RKO (cell line): ENCODE results near the gene HS3ST3A1.
"Not testable (repeated sequence)": the region's sequence is repeated elsewhere in the genome, so short reads cannot be mapped to it uniquely, and the experiment has no call there.

ENCODE experiments used
- DNase-seq: peaks from one replicate; pipeline ENCODE4 v3.0.0-alpha.2; 2016; ENCODE audit warnings: low spot score

Gene HS3ST3A1

DNA sequence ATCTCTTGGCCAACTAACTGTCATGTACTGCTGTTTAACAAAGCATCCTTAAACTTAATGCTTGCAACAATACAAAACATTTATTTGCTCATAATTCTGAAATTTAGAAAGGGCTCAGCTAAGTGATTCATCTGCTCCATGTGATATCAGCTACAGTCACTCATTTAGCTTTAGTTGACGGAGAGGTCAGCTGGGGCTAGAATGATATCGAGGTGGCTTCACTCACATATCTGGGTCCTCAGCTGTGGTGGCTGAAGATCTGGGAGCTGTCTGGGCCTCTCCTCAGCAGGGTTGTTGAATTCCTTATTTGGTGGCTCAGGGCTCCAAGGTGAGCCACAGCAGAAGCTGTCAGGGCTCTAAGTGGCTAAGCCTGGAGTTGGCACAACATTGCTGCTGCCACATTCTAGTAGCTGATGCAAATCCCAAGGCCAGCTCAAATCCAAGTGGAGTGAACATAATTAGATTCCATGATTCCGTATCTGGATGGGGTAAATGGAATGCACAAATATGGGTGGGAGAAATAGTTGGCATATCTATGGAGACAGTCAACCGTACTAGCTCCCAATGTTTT, 62.8 kb downstream of the HS3ST3A1 start:
- DNase-seq = no peak

DNA sequence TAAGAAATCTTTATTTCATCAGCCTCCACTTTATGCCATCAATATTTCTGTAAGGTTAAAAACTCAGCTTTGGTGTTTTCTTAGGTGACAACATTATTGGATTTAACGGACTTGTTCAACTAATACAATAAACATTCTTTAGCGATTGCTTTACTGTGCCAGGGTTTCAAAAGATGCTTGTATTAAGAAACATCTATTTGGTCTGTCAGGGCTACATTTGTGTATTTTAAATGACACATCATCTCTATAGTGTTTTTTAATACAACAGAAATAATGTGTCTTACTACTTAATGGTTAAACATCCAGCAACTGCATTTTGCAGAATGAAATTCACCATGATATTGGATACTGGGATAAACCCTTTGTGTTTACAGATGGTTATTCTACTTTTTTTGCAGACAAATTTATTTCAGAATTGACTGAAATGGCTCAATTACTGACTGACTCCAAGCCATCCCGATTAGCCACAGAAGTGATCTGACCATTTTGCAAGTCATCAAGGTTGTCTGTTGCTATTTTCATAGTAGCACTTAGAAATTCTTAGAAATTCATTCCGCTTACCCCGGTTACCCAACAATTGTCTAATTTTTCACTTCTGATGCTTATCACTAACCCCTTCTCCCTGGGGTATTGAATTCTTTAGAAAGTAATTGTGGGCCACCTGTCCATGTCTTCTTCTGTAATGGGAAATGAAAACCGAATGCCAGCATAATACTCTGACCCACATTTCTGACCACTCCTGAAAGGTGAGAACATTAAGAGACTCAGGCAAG, 63.7 kb downstream of the HS3ST3A1 start:
- no peak for DNase-seq

DNA sequence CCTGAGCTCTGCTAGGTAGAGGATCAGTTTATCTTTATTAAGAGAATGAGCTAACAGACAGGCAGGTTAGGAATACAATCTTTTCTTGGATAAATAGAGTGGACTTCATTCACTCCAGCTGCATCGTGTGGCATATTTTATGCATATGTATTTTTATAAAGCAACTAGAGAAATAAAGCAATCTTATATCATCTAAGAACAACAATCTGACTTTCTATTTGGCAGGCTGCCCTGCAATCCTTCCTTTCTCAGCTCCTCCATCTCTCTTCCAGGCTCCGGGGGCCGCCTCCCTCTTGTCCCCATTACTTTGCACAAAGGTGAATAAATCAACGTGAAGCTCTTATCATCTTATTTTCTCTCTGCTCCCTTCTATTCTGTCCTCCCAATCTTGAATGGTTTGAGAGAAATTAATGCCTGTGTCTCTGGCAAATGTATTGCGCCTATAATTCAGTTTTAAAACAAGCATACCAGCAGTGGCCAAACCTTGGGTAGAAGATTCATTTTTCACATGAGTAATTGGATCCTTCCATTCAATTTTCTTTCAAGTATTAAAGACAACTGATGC, 64.5 kb downstream of the HS3ST3A1 start:
- DNase-seq = no peak

- DNase-seq = no peak
Measured at GRCh38 chr17:13534946-13535345, 66.8 kb downstream of the HS3ST3A1 start.

DNA sequence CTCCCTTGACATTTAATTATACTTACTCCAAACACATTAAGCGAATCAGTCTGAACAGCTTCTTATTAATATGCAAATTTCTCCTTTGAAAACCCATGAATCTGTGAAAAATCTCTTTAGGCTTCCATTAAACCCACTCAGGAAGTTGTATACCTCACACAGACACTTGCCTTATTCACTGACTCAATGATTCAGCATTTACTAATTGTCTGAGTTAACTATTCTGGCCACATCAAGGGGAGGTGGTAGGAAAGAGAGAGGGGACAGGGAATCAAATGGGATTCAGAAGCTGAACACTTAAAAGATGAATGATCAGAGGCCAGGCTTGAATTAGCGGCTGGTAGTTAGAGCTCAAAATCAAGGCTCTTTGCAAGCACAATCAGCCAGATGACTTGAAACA, 70.0 kb downstream of the HS3ST3A1 start:
- DNase-seq = no peak

- no peak for DNase-seq
Measured at GRCh38 chr17:13525876-13526275, 75.9 kb downstream of the HS3ST3A1 start.

DNA sequence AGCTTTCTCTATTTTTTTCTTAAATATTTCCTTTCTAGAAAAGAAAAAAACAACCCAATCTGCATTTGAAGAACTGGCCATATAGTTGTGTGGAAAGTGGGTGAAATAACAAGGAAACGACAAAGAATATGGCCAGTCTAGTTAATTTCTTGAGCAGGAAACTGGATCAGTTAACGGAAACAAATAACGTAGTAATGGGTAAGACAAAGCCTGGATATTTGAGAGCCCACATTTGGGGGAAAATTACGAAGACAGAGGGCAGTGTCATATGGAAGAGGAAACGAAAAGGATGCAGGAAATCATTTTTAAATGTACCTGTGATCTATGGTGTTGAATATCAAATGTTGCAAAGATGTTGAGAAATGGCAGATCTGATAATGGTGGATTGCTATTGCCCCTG, 78.6 kb downstream of the HS3ST3A1 start:
- DNase-seq = no peak

- DNase-seq = no peak
Measured at GRCh38 chr17:13522749-13523148, 79.0 kb downstream of the HS3ST3A1 start.

DNA sequence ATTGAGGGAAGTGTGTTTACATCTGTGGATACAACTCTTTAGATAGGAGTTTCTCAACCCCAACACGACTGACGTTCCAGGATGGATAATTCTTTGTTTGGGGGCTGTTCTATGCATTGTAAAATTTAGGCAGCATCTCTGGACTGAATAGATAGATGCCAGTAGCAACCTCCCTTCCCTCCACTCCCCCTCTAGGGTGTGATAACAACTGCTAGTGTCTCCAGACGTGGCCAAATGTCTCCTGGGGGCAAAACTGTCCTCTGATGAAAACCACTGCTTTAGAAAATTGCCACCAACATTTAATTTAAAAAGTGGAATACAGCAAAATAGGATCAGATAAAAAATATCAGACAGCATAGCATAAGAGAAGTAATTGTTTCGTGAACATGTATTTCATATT, 79.9 kb downstream of the HS3ST3A1 start:
- DNase-seq = no peak

- DNase-seq = no peak
Measured at GRCh38 chr17:13520899-13521572, 80.7 kb downstream of the HS3ST3A1 start.

DNA sequence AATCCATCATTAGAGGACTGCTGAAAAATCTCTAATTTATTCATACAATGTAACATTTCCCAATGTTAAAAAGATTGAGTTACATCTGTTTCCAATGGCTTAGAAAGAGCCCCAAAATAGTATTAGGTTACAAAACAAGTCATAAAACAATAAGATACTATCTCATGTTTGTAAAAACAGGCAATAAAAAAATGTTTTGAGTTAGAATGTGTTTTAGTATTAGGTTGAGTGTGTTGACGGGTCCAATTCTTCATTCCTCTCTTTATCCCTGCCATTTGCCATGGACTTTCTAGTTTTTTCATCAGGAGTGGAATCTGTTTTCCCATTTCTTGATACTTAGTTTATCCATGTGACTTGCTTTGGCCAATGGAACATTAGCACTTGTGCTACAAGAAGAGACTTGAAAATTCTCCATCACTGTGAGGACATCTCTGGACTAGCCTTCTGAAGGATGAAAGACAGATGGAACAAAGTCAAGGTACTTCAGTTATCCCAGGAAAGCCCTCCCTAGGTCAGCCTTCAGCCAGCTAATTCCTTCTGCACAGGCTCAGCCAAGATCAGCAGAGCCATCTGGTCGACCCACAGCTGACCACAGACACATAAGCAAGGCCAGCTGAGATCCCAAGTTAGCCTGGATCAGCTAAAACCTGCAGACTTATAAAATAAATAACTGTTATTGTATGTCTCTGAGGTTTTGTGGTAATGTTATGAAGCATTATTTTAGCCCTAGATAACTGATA, 83.3 kb downstream of the HS3ST3A1 start:
- no peak for DNase-seq

DNA sequence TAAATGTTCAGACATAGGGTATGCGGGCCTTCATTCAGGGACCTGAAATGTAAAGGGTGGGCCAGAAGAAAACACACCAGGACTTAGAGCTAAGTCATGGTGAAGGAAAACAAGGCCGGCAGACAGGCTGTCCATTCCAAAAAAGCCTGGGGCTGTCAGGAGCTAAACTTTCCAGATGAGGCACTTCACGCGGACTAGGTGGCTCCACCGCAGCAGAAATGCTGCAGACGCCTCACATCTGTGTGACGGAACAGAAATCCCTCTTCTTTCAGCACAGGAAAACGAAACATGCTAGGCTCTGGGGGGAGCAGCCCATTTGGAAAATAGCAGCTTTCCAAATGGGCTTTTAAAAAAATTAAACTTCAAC, 88.7 kb downstream of the HS3ST3A1 start:
- DNase-seq = no peak

- DNase-seq = no peak
Measured at GRCh38 chr17:13510062-13510461, 91.7 kb downstream of the HS3ST3A1 start.

GRCh38 chr17:13509527-13509926, 92.2 kb downstream of the HS3ST3A1 start:
- DNase-seq = no peak

GRCh38 chr17:13508896-13509295, 92.8 kb downstream of the HS3ST3A1 start:
- no peak for DNase-seq

DNA sequence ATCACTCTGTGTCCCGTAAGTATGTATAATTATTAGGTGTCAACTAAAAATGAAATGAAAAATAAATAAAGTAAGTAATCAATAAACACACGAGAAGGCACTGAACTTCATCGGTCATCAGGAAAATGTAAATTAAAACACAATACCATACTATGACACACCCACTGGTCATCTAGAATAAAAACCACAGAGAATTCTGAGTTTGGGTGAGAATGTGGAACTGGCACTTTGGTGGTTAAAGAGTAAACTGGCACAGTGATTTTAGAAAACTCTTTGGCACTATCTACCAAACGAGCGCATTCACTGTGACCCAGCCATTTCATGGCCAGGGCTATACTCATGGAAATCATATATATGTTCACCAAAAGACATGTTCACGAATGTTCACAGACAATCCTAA, 98.2 kb downstream of the HS3ST3A1 start:
- no peak for DNase-seq

DNA sequence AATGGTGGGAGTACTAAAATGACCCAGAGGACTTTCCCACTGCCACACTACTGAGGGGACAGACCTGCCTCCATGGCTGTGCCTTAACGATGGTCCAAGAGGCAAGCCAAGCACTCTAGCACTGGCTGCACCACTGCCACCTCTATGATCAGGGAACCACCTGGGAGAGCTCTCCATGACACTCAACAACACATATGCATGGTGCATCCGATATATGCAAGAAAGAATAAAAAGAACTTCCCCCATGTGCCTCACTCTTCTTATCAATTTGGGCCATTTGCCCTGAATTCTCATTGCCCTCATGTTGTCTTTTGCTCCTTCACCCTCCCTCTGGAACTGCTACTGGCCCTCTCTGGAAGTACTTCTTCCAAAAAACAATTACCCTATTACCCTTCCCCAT, 99.5 kb downstream of the HS3ST3A1 start:
- no peak for DNase-seq

DNA sequence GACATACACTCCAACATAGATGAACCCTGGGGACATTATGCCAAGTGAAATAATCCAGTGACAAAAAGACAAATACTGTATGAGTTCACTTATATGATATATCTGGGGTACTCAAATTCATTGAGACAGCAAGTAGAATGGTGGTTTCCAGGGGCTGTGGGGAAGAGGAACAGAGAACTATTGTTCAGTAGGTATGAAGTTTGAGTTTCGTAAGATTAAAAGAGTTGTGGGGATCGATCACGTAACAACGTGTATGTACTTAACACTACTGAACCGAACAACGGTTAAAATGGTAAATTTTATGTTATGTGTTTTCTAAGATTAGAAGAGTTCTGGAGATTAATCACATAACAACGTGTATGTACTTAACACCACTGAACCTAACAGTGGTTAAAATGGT, 100.8 kb downstream of the HS3ST3A1 start:
- DNase-seq = no peak

- DNase-seq = no peak
Measured at GRCh38 chr17:13498184-13498583, 103.5 kb downstream of the HS3ST3A1 start.

GRCh38 chr17:13496553-13497056, 105.1 kb downstream of the HS3ST3A1 start:
- DNase-seq = not testable (repeated sequence)

DNA sequence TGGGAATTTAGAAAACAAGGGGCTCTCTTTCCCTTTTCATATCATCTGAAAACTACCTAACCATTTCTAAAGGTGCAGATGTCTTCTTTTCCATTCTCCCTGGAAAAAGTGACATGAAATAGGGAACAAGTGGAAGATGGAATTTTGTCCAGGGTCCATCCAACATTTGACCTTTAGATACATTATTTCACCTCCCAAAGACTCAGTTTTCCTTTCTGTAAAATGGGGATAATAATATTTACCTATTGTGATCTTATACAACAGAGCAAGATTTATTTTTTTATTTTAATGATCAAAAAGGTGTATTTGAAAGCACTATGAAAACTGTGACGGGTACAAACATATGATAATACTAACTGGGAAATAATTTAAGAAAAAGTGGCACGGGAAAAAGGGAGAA, 106.3 kb downstream of the HS3ST3A1 start:
- no peak for DNase-seq

GRCh38 chr17:13492737-13493122, 109.0 kb downstream of the HS3ST3A1 start:
- DNase-seq = peak; percentile 9
